GM12878 (cell line): ENCODE data around the gene SLC30A4. TPM values are rescaled to one million over a fixed set of nuclear protein-coding genes. Genes with fewer than 3 reads are reported as not detected.

ENCODE experiments used
- ATAC-seq: fragments of 200-7000 bp; cut with Tn5 transposase; 3 replicates; pipeline ENCODE4 v1.9.1; 2020; ENCODE audit warnings: mild to moderate bottlenecking, moderate library complexity
- BruUV-seq: library from RNA; stranded (reverse); fragments of 400-500 nt; replicated peaks from 2 replicates; lab custom pipeline; 2021; lab: Mats Ljungman, UMichigan
- CTCF ChIA-PET: fragments of 300-600 bp; sonication (Branson Sonifier 250); formaldehyde crosslinking; extraction: SDS; loops from one replicate; lab custom pipeline; 2021; ENCODE audit warnings: inconsistent platforms; lab: Yijun Ruan, JAX
- POLR2A ChIA-PET: fragments of 350-600 bp; formaldehyde crosslinking; extraction: SDS; loops from one replicate; lab custom pipeline; 2021; ENCODE audit warnings: inconsistent platforms; lab: Charles Lee
- RAD21 ChIA-PET: fragments of 300-600 bp; sonication (Branson Sonifier 250); formaldehyde crosslinking; loops from one replicate; lab custom pipeline; 2023; ENCODE audit warnings: antibody characterized with exemption; ENCODE audit not compliant: unreplicated experiment; lab: Charles Lee
- SMC1A ChIA-PET: fragments of 300-600 bp; sonication (Branson Sonifier 250); formaldehyde crosslinking; loops from one replicate; lab custom pipeline; 2023; ENCODE audit not compliant: unreplicated experiment, uncharacterized antibody; lab: Charles Lee
- DNase-seq: peaks from one replicate; pipeline ENCODE4 v3.0.0-alpha.2; 2011; ENCODE audit warnings: low read depth, low spot score
- FAIRE-seq: peaks from 3 replicates; lab custom pipeline; 2011; peaks lifted over from hg19 to GRCh38; lab: Jason Lieb, UNC
- H2AFZ ChIP-seq: 2 replicates; pipeline ENCODE4 v1.6.0; 2011; ENCODE audit warnings: low read depth, low read length, control low read depth; ENCODE audit not compliant: control insufficient read depth
- H3K27ac ChIP-seq: 2 replicates; pipeline ENCODE4 v1.5.1; 2011; ENCODE audit warnings: control low read depth; ENCODE audit not compliant: control insufficient read depth, insufficient read depth
- H3K27me3 ChIP-seq, 2 experiments: replicated peaks in 1 of 2; 2 replicates each; pipeline versions ENCODE4 v1.6.0 to v1.6.1; 2011; ENCODE audit warnings: low read length in 1 of 2; ENCODE audit not compliant: control insufficient read depth in 2 of 2, insufficient read depth in 2 of 2
- H3K36me3 ChIP-seq, 2 experiments: 2 replicates each; pipeline ENCODE4 v1.5.1; 2011; ENCODE audit warnings: low read length in 1 of 2; ENCODE audit not compliant: control insufficient read depth in 2 of 2, insufficient read depth in 2 of 2
- H3K4me1 ChIP-seq: 2 replicates; pipeline ENCODE4 v1.6.1; 2011; ENCODE audit warnings: mild to moderate bottlenecking, low read length, moderate library complexity, mixed read lengths; ENCODE audit not compliant: control insufficient read depth, insufficient read depth
- H3K4me2 ChIP-seq: 2 replicates; pipeline ENCODE4 v1.6.0; 2011; ENCODE audit warnings: control low read depth; ENCODE audit not compliant: control insufficient read depth, insufficient read depth
- H3K4me3 ChIP-seq: fragments of 200-600 bp; sonication (generic); 2 replicates; pipeline ENCODE4 v1.5.1; 2016
- H3K79me2 ChIP-seq: 2 replicates; pipeline ENCODE4 v1.6.0; 2011; ENCODE audit warnings: low read length; ENCODE audit not compliant: control insufficient read depth, insufficient read depth
- H3K9ac ChIP-seq: 2 replicates; pipeline ENCODE4 v1.8.0; 2011; ENCODE audit warnings: low read length, control low read depth, mixed read lengths; ENCODE audit not compliant: control insufficient read depth, insufficient read depth
- H3K9me3 ChIP-seq: replicated peaks from 3 replicates; pipeline ENCODE4 v1.5.1; 2011; ENCODE audit warnings: mild to moderate bottlenecking, low read length; ENCODE audit not compliant: control insufficient read depth, insufficient read depth
- H4K20me1 ChIP-seq: 2 replicates; pipeline ENCODE4 v1.6.0; 2011; ENCODE audit not compliant: control insufficient read depth, insufficient read depth
- ATF2 ChIP-seq: IDR thresholded peaks from 2 replicates; pipeline ENCODE4 v1.6.1; 2012; ENCODE audit warnings: low read length, inconsistent platforms
- BACH1 ChIP-seq: fragments of 450-650 bp; IDR thresholded peaks from 2 replicates; pipeline ENCODE4 v1.6.1; 2017; ENCODE audit warnings: mild to moderate bottlenecking, borderline replicate concordance
- BCL11A ChIP-seq: IDR thresholded peaks from 2 replicates; pipeline ENCODE4 v1.6.1; 2011; ENCODE audit warnings: low read depth, low read length
- CREB1 ChIP-seq: IDR thresholded peaks from 2 replicates; pipeline ENCODE4 v1.6.1; 2012; ENCODE audit warnings: low read depth, mild to moderate bottlenecking, inconsistent platforms
- ELK1 ChIP-seq: IDR thresholded peaks from 2 replicates; pipeline ENCODE4 v1.6.1; 2012; ENCODE audit warnings: low read depth, low read length, improper control_type of control experiment
- HDAC6 ChIP-seq: fragments of 200-600 bp; sonication (generic); IDR thresholded peaks from one replicate; pipeline ENCODE4 v1.8.0; 2017; ENCODE audit warnings: antibody characterized with exemption; ENCODE audit not compliant: unreplicated experiment
- JUND ChIP-seq: IDR thresholded peaks from 2 replicates; pipeline ENCODE4 v1.6.1; 2012; ENCODE audit warnings: low read depth, mild to moderate bottlenecking, low read length, improper control_type of control experiment, moderate library complexity
- PAX5 ChIP-seq: IDR thresholded peaks from 2 replicates; pipeline ENCODE4 v1.6.1; 2011; ENCODE audit warnings: low read depth, low read length, borderline replicate concordance
- PBX3 ChIP-seq: IDR thresholded peaks from 2 replicates; pipeline ENCODE4 v1.6.1; 2011; ENCODE audit warnings: mild to moderate bottlenecking, low read depth, low read length, moderate library complexity; ENCODE audit not compliant: insufficient replicate concordance
- SIN3A ChIP-seq: IDR thresholded peaks from 2 replicates; pipeline ENCODE4 v1.6.1; 2012; ENCODE audit warnings: low read depth, low read length, improper control_type of control experiment
- SMAD1 ChIP-seq: fragments of 450-650 bp; IDR thresholded peaks from 2 replicates; pipeline ENCODE4 v1.6.1; 2018; ENCODE audit warnings: mild to moderate bottlenecking, low read depth; ENCODE audit not compliant: partially characterized antibody
- TCF7 ChIP-seq: IDR thresholded peaks from 2 replicates; pipeline ENCODE4 v1.6.1; 2014; ENCODE audit warnings: antibody characterized with exemption, borderline replicate concordance
- WGBS: methylation state at CpG from one replicate; pipeline ENCODE4 v1.1.6; 2016; ENCODE audit warnings: low lambda C conversion rate; ENCODE audit not compliant: insufficient replicate concordance, insufficient coverage; ENCODE audit errors: missing lambda C conversion rate; 5-methylcytosine and 5-hydroxymethylcytosine counted together
- in situ Hi-C: fragments of 300-500 bp; cut with MboI; formaldehyde crosslinking; loops from 9 replicates; pipeline ENCODE4 v1.14.3; 2018; ENCODE audit warnings: mixed read lengths
- intact Hi-C: fragments of 100-400 bp; cut with micrococcal nuclease; formaldehyde crosslinking; loops from one replicate; pipeline ENCODE4 v1.14.2; 2022; ENCODE audit not compliant: unreplicated experiment
- polyA plus RNA-seq, 11 experiments: library from polyadenylated mRNA; depleted of rRNA in 4 of 11; unstranded in 6 of 11; stranded (reverse) in 5 of 11; fragments of >200 nt; fragmentation: Nextera tagmentation in 4 of 11; fragmentation: Illumina TruSeq in 1 of 11; extraction: Ambion mirVana in 4 of 11; extraction: Trizol in 1 of 11; gene quantifications; 1 replicate in 1 of 11; 2 replicates in 10 of 11; pipeline versions ENCODE4 v1.2.1 to v1.2.3, GENCODE V29; 2011 to 2016; ENCODE audit warnings: inconsistent platforms in 2 of 11, missing spikeins in 2 of 11, low read depth in 1 of 11
- total RNA-seq, 4 experiments: library from RNA; depleted of rRNA in 3 of 4; stranded (reverse); fragments of >200 nt in 3 of 4; fragmentation: Illumina TruSeq in 1 of 4; extraction: Trizol in 1 of 4; gene quantifications; 2 replicates each; pipeline versions ENCODE4 v1.2.1 to v1.2.3, GENCODE V29; 2013 to 2021

Gene SLC30A4
- total and polyA plus RNA-seq, 10 of the 15 experiments (the other 5 are each of a cell fraction or from before 2014, with no cell fraction given) = 0.05 to 0.31 (median 0.20) TPM

DNA sequence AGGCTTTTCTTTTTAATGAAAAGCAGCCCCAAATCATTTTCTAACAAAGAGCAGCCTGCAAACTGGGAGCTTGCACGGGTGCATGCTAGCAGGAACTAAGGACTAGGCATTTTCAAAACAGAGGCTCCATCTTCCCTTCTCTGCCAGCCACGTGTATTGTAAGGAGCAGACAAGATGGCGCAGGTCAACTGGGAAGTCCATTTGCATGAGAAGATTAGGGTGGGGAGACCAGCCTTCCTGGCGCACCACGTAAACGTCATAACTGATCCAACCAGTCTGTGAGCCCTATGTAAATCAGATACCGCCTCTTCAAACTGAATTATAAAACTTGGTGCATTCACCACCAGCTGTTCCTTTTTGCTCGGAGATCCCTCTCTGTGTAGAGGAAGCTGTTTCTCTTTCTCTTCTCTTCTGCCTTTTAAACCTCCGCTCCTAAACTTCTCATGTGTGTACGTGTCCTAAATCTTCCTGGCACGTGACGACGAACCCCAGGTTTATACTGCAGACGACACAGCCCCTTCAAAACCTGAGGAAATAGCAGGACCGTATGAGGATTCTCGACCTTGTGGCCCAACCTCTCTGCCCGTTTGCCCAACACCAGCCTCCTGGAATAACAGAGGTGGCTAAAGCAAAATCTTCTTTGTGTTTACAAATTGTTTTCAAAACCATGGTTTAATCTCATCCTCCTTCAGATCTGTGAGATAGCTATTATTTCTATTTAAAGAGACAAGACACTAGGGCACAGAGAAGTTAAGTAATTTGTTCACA lies 26.4 kb upstream of the SLC30A4 start:
- H3K36me3 ChIP-seq = no peaks in the 10 kb centered on the region
- TF ChIP-seq BCL11A = no peak
- no peak for TF ChIP-seq HDAC6
- no peak for TF ChIP-seq PAX5
- TF ChIP-seq ATF2 = no peak
- TF ChIP-seq TCF7 = no peak
- H3K4me3 ChIP-seq = no peak overlapping the region
- no peaks in the 10 kb centered on the region for H3K27me3 ChIP-seq
- ChIA-PET RAD21 (no interaction called here), POLR2A (no interaction called here), CTCF (interaction anchor here (0.8 to 1.3 kb wide), 3 partner anchors 30 to 67 kb away, joined by 3 read pairs; no protein-coding TSS in a partner anchor), SMC1A (no interaction called here)
- H3K9me3 ChIP-seq = no peaks in the 10 kb centered on the region
- H2AFZ ChIP-seq = no peak overlapping the region
- DNase-seq = no peak
- FAIRE-seq = no peak
- no peak overlapping the region for H3K9ac ChIP-seq
- no peak overlapping the region for H3K4me2 ChIP-seq
- intact Hi-C loops = no loop called here
- no peaks in the 10 kb centered on the region for H3K4me1 ChIP-seq
- H4K20me1 ChIP-seq = no peaks in the 10 kb centered on the region
- no peaks in the 10 kb centered on the region for H3K79me2 ChIP-seq
- H3K27ac ChIP-seq = no peak overlapping the region
- BruUV-seq = no TSS peak
- no peak for ATAC-seq
- in situ Hi-C loops = no loop called here
- WGBS = 70% methylated on average over 17 of the region's 17 CpGs

DNA sequence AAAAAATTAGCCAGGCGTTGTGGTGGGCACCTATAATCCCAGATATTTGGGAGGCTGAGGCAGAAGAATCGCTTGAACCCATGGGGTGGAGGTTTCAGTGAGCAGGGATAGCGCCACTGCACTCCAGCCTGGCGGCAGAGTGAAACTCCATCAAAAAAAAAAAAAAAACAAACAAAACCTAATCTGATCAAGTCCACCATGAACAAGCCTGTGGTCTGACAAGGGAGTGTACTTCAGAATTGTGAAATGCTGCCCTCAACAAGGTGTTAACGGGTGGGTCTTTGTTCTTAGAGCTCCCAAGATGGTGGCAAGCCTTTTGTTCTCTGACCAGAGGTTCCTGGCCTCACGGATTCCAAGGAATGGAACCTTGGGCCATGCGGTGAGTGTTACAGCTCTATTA lies 24.2 kb upstream of the SLC30A4 start:
- no TSS peak for BruUV-seq
- intact Hi-C loops = no loop called here
- SMC1A ChIA-PET = interaction anchor here (1.0 kb wide), 1 partner anchor 50 kb away, joined by 4 read pairs; no protein-coding TSS in a partner anchor
- no peak overlapping the region for H2AFZ ChIP-seq
- in situ Hi-C loops = no loop called here
- H3K9ac ChIP-seq = no peak overlapping the region
- no peak overlapping the region for H3K4me2 ChIP-seq
- RAD21 ChIA-PET = no interaction called here
- CTCF ChIA-PET = no interaction called here
- ATAC-seq (no peak), DNase-seq (no peak), FAIRE-seq (no peak)
- H3K4me3 ChIP-seq = no peak overlapping the region
- H3K27me3 ChIP-seq = no peaks in the 10 kb centered on the region
- no peaks in the 10 kb centered on the region for H3K9me3 ChIP-seq
- POLR2A ChIA-PET = no interaction called here
- no peak overlapping the region for H3K27ac ChIP-seq
- WGBS = 45% methylated on average over 7 of the region's 7 CpGs
- no peaks in the 10 kb centered on the region for H3K79me2 ChIP-seq
- no peaks in the 10 kb centered on the region for H4K20me1 ChIP-seq
- H3K4me1 ChIP-seq = no peaks in the 10 kb centered on the region
- no peaks in the 10 kb centered on the region for H3K36me3 ChIP-seq
- TF ChIP-seq SIN3A (no peak), JUND (no peak), ELK1 (no peak), BCL11A (no peak), CREB1 (no peak), SMAD1 (no peak), BACH1 (no peak), PBX3 (no peak)
